Body of pancreas (tissue), 4 donors: ENCODE results near the gene MEIOSIN. TPM values are rescaled to one million over a fixed set of nuclear protein-coding genes. Genes with fewer than 3 reads are reported as not detected.

Experiments used
- ATAC-seq: fragments of 150-250 bp; one replicate; pipeline ENCODE4 v1.9.1; 2016
- DNase-seq, 4 donors: peaks; one replicate each; pipeline ENCODE4 v3.0.0-alpha.2; 2019
- H3K27ac ChIP-seq, 4 donors: fragments of 200-600 bp; sonication (generic); 1 replicate in 3 of 4; 2 replicates in 1 of 4; pipeline versions ENCODE4 v1.5.1 to v1.6.1; 2016 to 2019; ENCODE audit warnings: mild to moderate bottlenecking in 1 of 4, mixed read lengths in 1 of 4, moderate library complexity in 1 of 4
- H3K27me3 ChIP-seq, 2 donors: fragments of 200-600 bp; sonication (generic); one replicate each; pipeline ENCODE4 v1.6.0; 2016; ENCODE audit warnings: mild to moderate bottlenecking in 1 of 2
- H3K36me3 ChIP-seq, 2 donors: fragments of 200-600 bp; sonication (generic); replicated peaks in 1 of 2; 2 replicates each; pipeline ENCODE4 v1.5.1; 2016; ENCODE audit warnings: low read depth in 2 of 2; ENCODE audit not compliant: insufficient read depth in 1 of 2
- H3K4me1 ChIP-seq: fragments of 200-600 bp; sonication (generic); one replicate; pipeline ENCODE4 v1.6.0; 2016
- H3K4me3 ChIP-seq, 2 donors: fragments of 200-600 bp; sonication (generic); 1 replicate in 1 of 2; 2 replicates in 1 of 2; pipeline ENCODE4 v1.5.1; 2016 to 2019
- H3K9me3 ChIP-seq, 3 donors: fragments of 200-600 bp; sonication (generic); 1 replicate in 2 of 3; 2 replicates in 1 of 3; pipeline ENCODE4 v1.5.1; 2016
- CTCF ChIP-seq, 7 experiments: fragments of 450-650 bp in 4 of 7; fragments of 200-600 bp in 3 of 7; sonication (generic) in 3 of 7; IDR thresholded peaks; one replicate each; pipeline ENCODE4 v1.5.1; 2016 to 2019; ENCODE audit warnings: antibody characterized with exemption in 7 of 7
- POLR2A ChIP-seq, 3 donors: fragments of 450-650 bp; IDR thresholded peaks; one replicate each; pipeline ENCODE4 v1.6.1; 2016; ENCODE audit warnings: antibody characterized with exemption in 3 of 3, mild to moderate bottlenecking in 2 of 3
- WGBS, 2 donors: methylation state at CpG; one replicate each; pipeline ENCODE4 v1.1.5; 2017; 5-methylcytosine and 5-hydroxymethylcytosine counted together
- intact Hi-C: fragments of 100-400 bp; cut with DNase I; formaldehyde crosslinking; loops from one replicate; pipeline ENCODE4 v1.15.1; 2023
- total RNA-seq, 2 donors: library from RNA; depleted of rRNA; stranded (reverse); fragments of >200 nt; gene quantifications; one replicate each; pipeline ENCODE4 v1.1.0, GENCODE V29; 2016

Gene MEIOSIN
- total RNA-seq, 2 donors from 2014 or later, result not detected

- peak in 2 of 4 donors; percentile 51 to 61 for DNase-seq
- no peak overlapping the region for H3K4me3 ChIP-seq
- no peaks in the 10 kb centered on the region for H3K9me3 ChIP-seq
- peaks cover 50% of the 10 kb centered on the region for H3K4me1 ChIP-seq
- H3K27ac ChIP-seq, result peak overlapping the region; percentile 70 to 90 (median 86)
- no peaks in the 10 kb centered on the region for H3K27me3 ChIP-seq
- no peak for TF ChIP-seq CTCF (IDR thresholded peaks at IDR 0.05)
- TF ChIP-seq POLR2A (IDR thresholded peaks at IDR 0.05), result no peak
- 37 to 38% methylated on average over 4 of the region's 4 CpGs for WGBS, 2 donors
- ATAC-seq, result no peak
- H3K36me3 ChIP-seq, result peaks cover 0 to 3% of the 10 kb centered on the region in 2 donors
- intact Hi-C loops, result no loop called here
Measured at GRCh38 chr19:45780146-45780447, 46.9 kb downstream of the MEIOSIN start.

- Histone ChIP-seq H3K36me3 (peaks cover 0 to 3% of the 10 kb centered on the region in 2 donors), H3K4me1 (peaks cover 50% of the 10 kb centered on the region), H3K9me3 (no peaks in the 10 kb centered on the region), H3K4me3 (no peak overlapping the region), H3K27ac (peak overlapping the region; percentile 70 to 90 (median 86)), H3K27me3 (no peaks in the 10 kb centered on the region)
- TF ChIP-seq CTCF (IDR thresholded peaks at IDR 0.05), result no peak
- TF ChIP-seq POLR2A (IDR thresholded peaks at IDR 0.05), result no peak
- intact Hi-C loops, result no loop called here
- DNase-seq (peak in 1 of 4 donors; percentile 50), ATAC-seq (no peak)
- WGBS, 2 donors, result 20 to 27% methylated on average over 13 of the region's 13 CpGs
Measured at GRCh38 chr19:45780448-45781213, 47.4 kb downstream of the MEIOSIN start.

GRCh38 chr19:45781214-45782161, 48.2 kb downstream of the MEIOSIN start:
- TF ChIP-seq POLR2A (IDR thresholded peaks at IDR 0.05), result peak; percentile 51 to 63 (median 53)
- TF ChIP-seq CTCF (IDR thresholded peaks at IDR 0.05), result no peak
- DNase-seq (peak; percentile 85 to 93 (median 88)), ATAC-seq (peak; percentile 68)
- H3K4me3 ChIP-seq, result peak overlapping the region; percentile 20 to 39
- intact Hi-C loops, result no loop called here
- no peaks in the 10 kb centered on the region for H3K9me3 ChIP-seq
- peaks cover 50% of the 10 kb centered on the region for H3K4me1 ChIP-seq
- 34 to 35% methylated on average over 9 to 17 of the region's 17 CpGs for WGBS, 2 donors
- H3K27me3 ChIP-seq, result no peaks in the 10 kb centered on the region
- peak overlapping the region; percentile 70 to 90 (median 86) for H3K27ac ChIP-seq
- H3K36me3 ChIP-seq, result peaks cover 0 to 3% of the 10 kb centered on the region in 2 donors

GRCh38 chr19:45782162-45782691, 49.0 kb downstream of the MEIOSIN start, which contains the start of gene DMPK:
TSS of gene DMPK (minus strand) at chr19:45782490. CDS start at chr19:45782352, 138 bp downstream.
- WGBS, 2 donors, result 25 to 47% methylated on average over 3 to 17 of the region's 18 CpGs

More at GRCh38 chr19:45782162-45782691, 49.0 kb downstream of the MEIOSIN start, which contains the start of gene DMPK:
- Histone ChIP-seq H3K27me3 (no peaks in the 10 kb centered on the region), H3K27ac (peak within 1 kb of the TSS; percentile 70 to 90 (median 86)), H3K4me3 (peak within 1 kb of the TSS; percentile 20 to 39), H3K9me3 (no peaks in the 10 kb centered on the region), H3K36me3 (peaks cover 0 to 2% of the 10 kb centered on the region in 2 donors), H3K4me1 (peaks cover 50% of the 10 kb centered on the region)
- ATAC-seq, result no peak
- DNase-seq, result peak in 3 of 4 donors; percentile 43 to 66 (median 62)
- peak in 2 of 3 donors; percentile 22 to 55 for TF ChIP-seq POLR2A (IDR thresholded peaks at IDR 0.05)
- no peak for TF ChIP-seq CTCF (IDR thresholded peaks at IDR 0.05)
- intact Hi-C loops, result no loop called here
